ENCODE results near the gene MICB. TPM values are rescaled to one million over a fixed set of nuclear protein-coding genes. Genes with fewer than 3 reads are reported as not detected.

MICB gene
- total RNA-seq, 6 donors from 2014 or later, result 4.9 to 14.4 (median 11.3) TPM

- Histone ChIP-seq H3K27ac (no peak overlapping the region), H3K4me3 (no peak overlapping the region), H3K36me3 (no peaks in the 10 kb centered on the region), H3K9me3 (no peaks in the 10 kb centered on the region), H3K27me3 (no peaks in the 10 kb centered on the region), H3K4me1 (peaks cover 16 to 64% (median 37%) of the 10 kb centered on the region in 4 donors)
- TF ChIP-seq POLR2AphosphoS5 (IDR thresholded peaks at IDR 0.05), result no peak
- TF ChIP-seq CTCF (IDR thresholded peaks at IDR 0.05), result no peak
- no peak for TF ChIP-seq EP300 (IDR thresholded peaks at IDR 0.05)
- TF ChIP-seq POLR2A (IDR thresholded peaks at IDR 0.05), result no peak
- ATAC-seq (ENCODE audit: low FRiP score in 2 of 2) (no peak), DNase-seq (no peak)
- 78 to 83% methylated on average over 8 of the region's 8 CpGs for WGBS, 2 donors
Measured at GRCh38 chr6:31467151-31467550, 30.8 kb upstream of the MICB start.

DNA sequence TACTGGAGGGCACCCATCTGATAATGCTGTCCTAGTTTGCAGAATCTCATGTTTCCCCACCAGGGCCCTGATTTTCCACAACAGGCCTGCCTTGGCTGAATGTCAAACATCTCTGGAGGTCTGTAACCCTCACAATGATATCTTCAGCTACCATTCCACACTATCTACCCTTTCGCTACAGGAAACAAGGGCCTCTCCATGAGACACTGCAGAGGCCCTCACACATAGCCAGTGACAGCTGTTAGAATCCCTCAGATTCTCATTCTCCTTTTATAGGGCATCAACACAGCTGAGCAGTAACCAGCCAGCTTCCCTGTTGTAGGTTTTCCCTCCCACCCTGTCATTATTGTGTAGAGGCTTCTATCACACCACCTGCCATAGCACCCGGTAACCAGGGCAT, 29.6 kb upstream of the MICB start:
- DNase-seq, result no peak
- TF ChIP-seq EP300 (IDR thresholded peaks at IDR 0.05), result no peak
- no peak for TF ChIP-seq POLR2AphosphoS5 (IDR thresholded peaks at IDR 0.05)
- TF ChIP-seq CTCF (IDR thresholded peaks at IDR 0.05), result no peak
- no peak for TF ChIP-seq POLR2A (IDR thresholded peaks at IDR 0.05)
- 92 to 93% methylated on average over 2 of the region's 2 CpGs for WGBS, 2 donors

DNA sequence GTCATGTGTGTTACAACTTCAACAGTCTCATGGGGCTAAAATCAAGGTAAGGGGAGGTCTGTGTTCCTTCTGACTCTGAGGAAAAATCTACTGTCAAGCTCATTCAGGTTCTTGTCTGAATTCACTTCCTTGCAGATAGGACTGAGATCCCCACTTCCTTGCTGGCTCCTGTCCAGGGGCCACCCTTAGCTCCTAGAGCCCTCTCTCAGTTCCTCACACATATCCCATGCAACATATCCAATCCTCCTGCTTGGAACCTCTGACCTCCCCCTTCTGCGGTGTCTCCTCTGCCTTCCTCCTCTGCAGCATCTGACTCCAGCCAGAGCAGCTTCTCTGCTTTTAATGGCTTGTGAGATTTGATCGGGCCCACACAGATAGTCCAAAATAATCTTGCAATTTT, 27.1 kb upstream of the MICB start:
- TF ChIP-seq CTCF (IDR thresholded peaks at IDR 0.05), result no peak
- DNase-seq, result no peak
- Histone ChIP-seq H3K27me3 (no peaks in the 10 kb centered on the region), H3K36me3 (no peaks in the 10 kb centered on the region), H3K4me3 (no peak overlapping the region), H3K9me3 (no peaks in the 10 kb centered on the region), H3K4me1 (peaks cover 3 to 42% (median 15%) of the 10 kb centered on the region in 4 donors), H3K27ac (no peak overlapping the region)
- WGBS, 2 donors, result 91 to 95% methylated on average over 2 of the region's 2 CpGs
- ATAC-seq (ENCODE audit: low FRiP score in 2 of 2), result no peak

More for the DNA sequence above, 29.6 kb upstream of the MICB start:
- no peak overlapping the region for H3K4me3 ChIP-seq
- H3K9me3 ChIP-seq, result no peaks in the 10 kb centered on the region
- no peaks in the 10 kb centered on the region for H3K27me3 ChIP-seq
- no peak overlapping the region for H3K27ac ChIP-seq
- no peak for ATAC-seq (ENCODE audit: low FRiP score in 2 of 2)
- no peaks in the 10 kb centered on the region for H3K36me3 ChIP-seq
- peaks cover 10 to 58% (median 31%) of the 10 kb centered on the region in 4 donors for H3K4me1 ChIP-seq

DNA sequence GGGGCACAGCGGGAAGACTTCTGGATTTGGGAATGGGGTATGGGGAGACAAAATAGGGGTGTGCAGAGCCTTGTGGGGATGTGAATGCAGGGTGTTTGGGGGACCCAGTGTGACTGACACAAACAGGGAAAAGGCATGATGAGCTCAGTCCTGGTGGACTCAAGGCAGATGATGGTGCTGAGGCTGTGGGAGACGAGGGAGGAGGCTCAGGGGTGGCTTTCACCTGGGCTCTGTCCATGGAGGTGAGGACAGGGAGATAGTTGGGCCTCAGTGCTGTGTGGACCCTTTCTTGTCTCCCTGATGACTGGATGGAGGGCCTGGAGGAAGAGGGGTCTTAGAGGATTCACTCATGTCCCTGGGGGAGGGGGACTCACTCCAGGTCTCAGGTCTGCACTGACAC, 26.2 kb upstream of the MICB start:
- Histone ChIP-seq H3K27ac (no peak overlapping the region), H3K36me3 (no peaks in the 10 kb centered on the region), H3K4me1 (peaks cover 2 to 33% (median 10%) of the 10 kb centered on the region in 4 donors), H3K27me3 (no peaks in the 10 kb centered on the region), H3K4me3 (no peak overlapping the region), H3K9me3 (no peaks in the 10 kb centered on the region)
- no peak for ATAC-seq (ENCODE audit: low FRiP score in 2 of 2)
- no peak for TF ChIP-seq POLR2AphosphoS5 (IDR thresholded peaks at IDR 0.05)
- TF ChIP-seq EP300 (IDR thresholded peaks at IDR 0.05), result no peak
- no peak for TF ChIP-seq CTCF (IDR thresholded peaks at IDR 0.05)
- TF ChIP-seq POLR2A (IDR thresholded peaks at IDR 0.05), result no peak
- DNase-seq, result no peak
- 79 to 83% methylated on average over 2 of the region's 2 CpGs for WGBS, 2 donors

GRCh38 chr6:31472259-31472658, 25.7 kb upstream of the MICB start:
- Histone ChIP-seq H3K4me3 (no peak overlapping the region), H3K9me3 (no peaks in the 10 kb centered on the region), H3K36me3 (no peaks in the 10 kb centered on the region), H3K4me1 (peaks cover 2 to 28% (median 7%) of the 10 kb centered on the region in 4 donors), H3K27me3 (no peaks in the 10 kb centered on the region), H3K27ac (no peak overlapping the region)
- DNase-seq (no peak), ATAC-seq (ENCODE audit: low FRiP score in 2 of 2) (no peak)
- WGBS, 2 donors, result 48 to 55% methylated on average over 2 of the region's 2 CpGs
- TF ChIP-seq CTCF (IDR thresholded peaks at IDR 0.05) (no peak), EP300 (IDR thresholded peaks at IDR 0.05) (no peak), POLR2AphosphoS5 (IDR thresholded peaks at IDR 0.05) (no peak), POLR2A (IDR thresholded peaks at IDR 0.05) (no peak)
